HG02642 (cell line): Measurements from ENCODE around the gene FOXJ3.

Source experiments
- ATAC-seq: cut with Tn5 transposase; IDR thresholded peaks from one replicate; pipeline ENCODE4 v1.9.1; 2021; ENCODE audit warnings: mild to moderate bottlenecking; ENCODE audit not compliant: unreplicated experiment, poor library complexity

Gene FOXJ3

DNA sequence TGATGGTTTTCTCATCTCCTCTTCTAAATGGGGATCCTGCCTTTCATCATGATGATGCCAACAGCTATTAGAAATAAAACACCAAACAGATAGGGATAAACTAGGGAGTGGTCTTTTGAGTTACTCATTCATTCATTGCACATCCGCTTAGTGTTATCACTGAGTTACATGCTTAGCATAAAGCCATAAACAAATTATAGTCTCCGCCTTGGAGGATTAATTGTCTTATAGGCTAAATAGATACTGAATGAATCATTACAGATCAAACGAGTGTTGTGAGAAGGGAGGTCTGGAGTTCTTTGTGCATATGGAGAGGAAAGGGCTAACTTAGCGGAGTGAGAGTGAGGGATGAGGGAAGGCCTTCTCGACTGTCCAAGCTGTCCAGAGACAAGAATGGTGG lies 201.6 kb downstream of the FOXJ3 start:
- no peak for ATAC-seq

DNA sequence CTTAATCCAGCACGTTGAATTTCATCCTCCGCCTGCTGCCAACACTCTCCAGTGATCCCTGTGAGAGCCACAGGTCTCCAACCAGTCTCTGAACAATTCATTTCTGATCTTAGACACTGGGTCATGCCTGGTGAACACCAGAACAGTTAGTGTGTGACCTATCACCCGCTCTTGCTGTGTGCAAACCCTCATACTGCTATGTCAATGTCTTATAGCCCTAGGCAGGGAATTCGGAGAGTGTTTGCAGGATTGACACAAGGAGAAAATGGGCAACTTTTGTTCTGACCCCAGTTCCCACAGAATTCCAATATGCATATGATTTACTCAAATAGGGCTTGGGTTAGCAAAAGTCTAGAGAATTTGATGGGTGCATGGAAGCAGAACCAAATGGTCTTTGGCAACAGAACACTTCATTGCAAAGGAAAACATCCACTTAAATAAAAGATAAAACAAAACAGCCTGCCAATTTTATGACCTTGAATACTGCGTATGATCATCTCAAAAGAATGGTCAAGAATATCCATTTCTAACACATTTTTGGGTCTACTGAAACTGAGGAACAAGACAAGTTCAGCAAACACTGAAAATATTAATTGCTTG lies 204.9 kb downstream of the FOXJ3 start:
- ATAC-seq: no peak

DNA sequence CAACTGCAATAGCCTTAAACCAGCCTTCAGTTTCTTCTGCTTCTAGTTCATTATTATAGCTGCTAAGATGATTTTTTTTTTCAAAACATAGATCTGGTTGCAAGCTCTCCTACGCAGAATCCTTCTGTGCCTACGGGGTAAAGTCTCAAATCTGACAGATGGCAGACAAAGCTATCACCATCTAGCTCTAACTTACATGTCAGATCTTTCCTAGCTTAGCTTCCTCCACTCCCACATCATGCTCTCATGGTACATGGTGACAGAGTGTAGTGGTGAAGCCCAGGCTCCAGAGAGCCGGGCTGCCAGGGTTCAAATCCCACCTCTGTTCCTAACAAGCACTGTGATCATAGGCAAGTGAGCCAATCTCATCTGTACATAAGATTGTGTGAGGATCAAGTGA lies 206.1 kb downstream of the FOXJ3 start:
- ATAC-seq: no peak

DNA sequence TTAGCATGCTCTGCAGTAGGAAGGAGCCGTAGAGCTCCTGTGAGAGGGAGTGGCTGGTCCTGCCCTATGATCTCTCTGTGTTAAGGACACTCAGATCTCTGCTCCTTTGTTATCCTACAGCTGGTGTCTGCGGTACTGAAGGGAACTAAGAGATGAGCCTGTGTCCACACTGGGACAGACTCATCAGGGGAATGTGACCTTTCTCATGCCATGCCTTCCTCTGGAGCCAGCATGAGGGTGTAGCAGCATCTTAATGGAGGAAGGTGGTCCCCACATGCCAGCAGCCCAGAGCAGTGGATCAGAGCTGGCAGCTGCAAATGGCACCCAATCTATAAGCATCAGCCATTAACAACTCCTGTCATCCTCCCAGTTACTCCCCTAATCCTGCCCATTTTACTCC lies 206.5 kb downstream of the FOXJ3 start:
- no peak for ATAC-seq

- ATAC-seq: no peak
These were observed 207.3 kb downstream of the FOXJ3 start for GRCh38 chr1:42127767-42128166.
